Epithelial cell of prostate (primary cell): ENCODE data around the gene SH2D5.

Source experiments
- DNase-seq: peaks from one replicate; pipeline ENCODE4 v3.0.0-alpha.2; 2011; ENCODE audit warnings: low read depth, low spot score
- H3K27ac ChIP-seq: fragments of 450-650 bp; 2 replicates; pipeline ENCODE4 v1.5.1; 2017; ENCODE audit warnings: mild to moderate bottlenecking

Gene SH2D5

DNA sequence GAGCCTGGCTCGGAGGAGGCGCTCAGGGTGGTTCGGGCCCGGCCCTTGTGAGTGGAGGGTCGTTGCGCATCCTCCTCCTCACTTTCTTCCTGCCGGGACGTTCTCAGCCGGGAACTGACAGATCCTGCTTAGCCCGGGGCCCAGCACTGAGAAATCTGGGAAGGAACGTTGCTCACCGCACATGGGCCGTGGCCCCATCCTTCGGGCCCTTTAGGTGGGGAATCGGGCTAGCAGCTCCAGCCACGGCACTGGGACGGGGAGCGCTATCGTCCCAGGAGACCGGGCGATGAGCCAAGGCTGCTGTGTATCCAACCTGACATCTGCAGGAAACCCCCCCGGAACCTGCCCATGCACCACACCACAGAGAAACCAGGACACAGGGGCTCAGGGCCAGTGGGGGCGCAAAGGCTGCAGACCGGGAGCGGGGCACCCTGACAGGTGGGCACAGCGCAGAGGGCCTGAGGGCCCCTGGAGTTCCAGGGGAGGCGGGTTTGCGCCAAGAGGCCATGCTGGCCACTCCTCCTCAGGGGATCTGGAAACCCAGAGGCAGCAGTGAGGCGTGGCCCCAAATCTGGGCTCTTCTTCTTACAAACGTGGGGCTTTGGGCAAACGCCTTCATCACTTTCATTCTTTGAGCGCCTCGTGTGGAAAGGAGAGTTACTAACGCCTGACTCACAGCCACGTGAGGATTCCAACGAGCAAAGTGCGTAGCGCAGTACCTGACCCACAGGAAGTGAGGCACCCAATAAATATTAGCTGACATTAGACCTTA, at the start of gene SH2D5:
Gene SH2D5, minus strand, starts transcription at position 116 of the 772 bp plus-strand sequence. CDS start 4,659 bp downstream, outside the sequence.
- peak within 1 kb of the TSS; percentile 96 for H3K27ac ChIP-seq
- peak; percentile 90 for DNase-seq

DNA sequence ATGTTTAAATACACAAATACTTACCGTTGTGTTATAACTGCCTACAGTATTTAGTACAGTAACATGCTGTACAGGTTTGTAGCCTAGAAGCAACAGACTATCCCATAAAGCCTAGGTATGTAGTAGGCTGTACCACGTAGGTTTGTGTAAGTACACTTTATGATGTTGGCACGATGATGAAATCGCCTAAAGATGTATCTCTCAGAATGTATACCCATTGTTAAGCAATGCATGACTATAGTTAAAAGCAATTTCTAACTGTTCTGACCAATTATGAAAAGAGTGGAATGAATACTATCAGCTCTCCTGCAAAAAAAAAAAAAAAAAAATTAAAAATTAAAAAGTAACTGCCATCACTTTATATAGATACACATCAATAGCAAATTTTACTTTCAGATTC, 43.2 kb upstream of the SH2D5 start:
- no peak overlapping the region for H3K27ac ChIP-seq
- DNase-seq, result no peak

DNA sequence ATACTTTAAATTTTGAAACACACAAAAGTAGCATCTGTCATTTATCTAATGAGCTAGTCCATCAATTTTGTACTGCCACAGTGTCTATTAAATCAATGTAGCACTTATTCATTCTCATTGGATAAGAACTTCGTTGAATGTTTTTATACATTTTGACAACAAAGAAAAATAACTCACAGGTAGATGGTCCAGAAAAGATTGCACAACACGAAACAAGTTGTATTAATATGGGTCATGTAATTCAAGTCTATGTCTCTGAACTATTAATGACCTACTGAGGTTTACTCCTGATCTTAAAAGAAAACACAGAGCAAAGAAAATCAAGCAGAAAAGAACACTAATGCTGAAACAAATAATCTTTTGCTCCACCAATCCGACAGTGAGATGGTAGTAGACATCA, 39.3 kb upstream of the SH2D5 start:
- H3K27ac ChIP-seq, result no peak overlapping the region
- DNase-seq, result no peak

DNA sequence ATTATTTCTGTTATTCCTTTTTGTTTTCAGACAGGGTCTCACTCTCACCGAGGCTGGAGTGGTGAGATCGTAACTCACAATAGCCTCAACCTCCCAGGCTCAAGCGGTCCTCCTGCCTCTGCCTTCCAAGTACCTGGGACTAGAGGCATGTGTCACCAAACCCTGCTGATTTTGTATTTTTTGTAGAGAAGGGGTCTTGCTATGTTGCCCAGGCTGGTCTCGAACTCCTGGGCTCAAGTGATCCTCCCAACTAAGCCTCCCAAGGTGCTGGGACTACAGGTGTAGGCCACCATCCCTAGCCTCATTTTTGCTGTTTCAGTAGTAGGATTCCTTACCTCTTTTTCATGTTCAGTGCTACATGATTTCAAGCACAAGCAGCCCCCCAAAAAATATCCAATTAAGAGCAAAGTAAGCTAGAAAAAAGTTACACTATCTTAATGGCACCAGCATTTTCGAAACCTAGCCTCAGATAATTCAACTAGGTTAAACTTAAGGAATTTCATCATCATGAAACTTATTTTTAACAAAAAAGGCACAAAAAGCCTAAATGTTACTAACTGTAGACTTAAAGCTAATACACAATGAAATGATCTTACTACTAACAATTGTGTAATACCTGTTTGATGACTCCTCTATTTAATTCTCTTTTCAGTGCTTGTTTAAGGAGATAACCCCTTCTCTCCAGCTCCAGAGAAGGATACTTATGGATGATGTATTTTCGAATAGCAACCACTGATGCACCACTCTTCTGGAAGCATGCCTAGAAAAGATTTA, 38.0 kb upstream of the SH2D5 start:
- no peak overlapping the region for H3K27ac ChIP-seq
- DNase-seq, result no peak

DNA sequence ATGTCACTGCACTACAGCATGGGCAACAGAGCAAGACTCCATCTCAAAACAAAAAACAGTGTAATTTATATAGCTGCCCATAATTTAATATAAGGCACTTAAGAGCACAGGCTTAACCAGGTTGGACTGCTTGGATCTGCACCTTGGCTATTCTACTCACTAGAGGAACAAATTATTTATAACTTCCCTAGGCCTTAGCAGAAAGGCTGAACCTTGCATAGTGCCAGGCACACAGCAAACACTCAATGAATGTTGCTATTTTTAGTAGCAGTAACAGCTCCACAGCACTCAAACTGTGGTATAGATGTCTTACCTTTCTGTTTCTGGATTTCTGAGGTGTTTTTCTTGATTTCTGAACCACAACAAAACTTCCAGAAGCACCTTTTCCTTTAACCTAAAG, 34.8 kb upstream of the SH2D5 start:
- DNase-seq, result no peak
- H3K27ac ChIP-seq, result no peak overlapping the region

DNA sequence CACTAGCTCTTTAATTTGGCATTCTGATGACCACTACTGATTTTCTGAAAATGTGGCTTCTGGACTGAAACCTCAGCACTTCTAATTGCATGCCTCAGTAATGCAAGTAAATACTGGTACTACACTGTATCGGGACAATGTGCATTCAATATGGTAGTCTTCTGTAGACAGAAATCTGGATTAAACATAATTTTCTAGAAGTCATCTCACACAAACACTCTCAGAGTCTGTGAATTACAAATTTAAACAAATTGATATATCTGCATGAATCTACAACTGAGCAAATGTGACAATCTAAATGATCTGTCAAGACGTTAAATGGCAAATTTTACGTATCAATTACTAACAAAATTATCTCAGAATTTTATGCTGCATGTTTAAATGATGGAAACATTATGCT, 30.9 kb upstream of the SH2D5 start:
- DNase-seq, result no peak
- H3K27ac ChIP-seq, result no peak overlapping the region

DNA sequence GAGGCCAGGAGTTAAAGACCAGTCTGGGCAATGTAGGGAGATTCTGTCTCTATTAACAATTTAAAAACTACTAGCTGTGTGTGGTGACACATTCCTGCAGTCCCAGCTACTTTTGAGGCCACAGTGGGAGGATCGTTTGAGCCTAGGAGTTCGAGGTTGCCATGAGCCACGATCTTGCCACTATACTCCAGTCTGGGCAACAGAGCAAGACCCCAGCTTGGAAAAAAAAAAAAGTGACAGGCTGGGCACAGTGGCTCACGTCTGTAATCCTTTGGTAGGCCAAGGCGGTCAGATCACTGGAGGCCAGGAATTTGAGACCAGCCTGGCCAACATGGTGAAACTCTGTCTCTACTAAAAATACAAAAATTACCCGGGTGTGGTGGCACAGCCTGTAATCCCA, 27.8 kb upstream of the SH2D5 start:
- no peak overlapping the region for H3K27ac ChIP-seq

DNA sequence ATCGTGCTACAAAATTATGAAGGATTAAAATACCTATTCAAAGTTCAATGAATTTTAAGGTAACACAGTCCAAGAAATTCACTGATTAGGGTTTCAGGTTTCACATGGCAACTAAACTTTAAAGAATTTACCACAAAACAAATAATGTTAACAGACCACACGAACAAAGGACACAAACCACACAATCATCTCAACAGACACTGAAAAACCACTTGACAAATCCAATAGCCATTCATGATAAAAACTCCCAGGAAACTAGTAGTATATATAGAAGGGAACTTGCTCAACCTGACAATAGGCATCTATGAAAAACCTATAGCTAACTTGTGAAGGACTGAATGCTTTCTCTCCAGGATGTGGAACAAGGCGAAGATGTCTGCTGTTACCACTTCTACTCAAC, 21.1 kb upstream of the SH2D5 start:
- no peak for DNase-seq
- no peak overlapping the region for H3K27ac ChIP-seq

More for the DNA sequence above, 27.8 kb upstream of the SH2D5 start:
- DNase-seq, result no peak

DNA sequence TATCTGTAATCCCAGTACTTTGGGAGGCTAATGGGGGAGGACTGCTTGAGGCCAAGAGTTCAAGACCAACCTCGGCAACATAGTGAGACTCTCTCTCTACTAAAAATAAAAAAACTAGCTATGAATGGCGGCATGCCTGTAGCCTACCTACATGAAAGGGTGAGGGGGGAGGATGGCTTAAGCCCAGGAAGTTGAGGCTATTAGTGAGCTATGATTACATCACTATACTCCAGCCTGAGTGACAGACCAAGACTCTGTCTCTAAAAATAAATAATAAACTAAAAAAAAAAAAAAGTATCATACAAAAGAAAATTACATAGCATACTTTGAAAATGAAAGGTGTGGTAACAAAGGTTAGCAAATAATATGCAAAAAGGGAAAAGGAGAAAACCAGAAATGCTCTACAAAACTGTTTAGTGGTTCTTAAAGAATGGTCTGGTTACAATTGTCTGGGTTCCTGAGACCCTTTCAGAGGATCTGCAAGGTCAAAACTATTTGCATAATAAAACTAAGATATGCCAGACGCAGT, 19.0 kb upstream of the SH2D5 start:
- no peak overlapping the region for H3K27ac ChIP-seq
- no peak for DNase-seq

DNA sequence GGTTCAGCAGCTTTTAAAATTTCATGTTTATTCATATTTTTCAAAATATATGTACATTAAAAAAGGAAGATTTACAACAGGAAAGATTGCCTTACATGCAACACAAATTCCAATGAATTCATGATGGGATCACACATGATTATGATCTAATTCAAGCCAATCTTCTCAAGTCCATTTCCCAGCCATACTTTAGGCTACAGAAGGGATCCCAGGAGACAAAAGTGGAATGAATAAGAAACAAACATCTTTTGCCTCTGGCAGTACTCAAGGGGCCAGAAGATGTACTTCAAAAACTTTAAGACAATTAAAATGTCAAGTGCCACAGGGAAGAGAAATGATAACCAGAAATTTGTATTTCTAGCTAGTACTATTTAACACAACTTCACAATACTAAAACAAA, 10.2 kb upstream of the SH2D5 start:
- H3K27ac ChIP-seq, result no peak overlapping the region
- no peak for DNase-seq

DNA sequence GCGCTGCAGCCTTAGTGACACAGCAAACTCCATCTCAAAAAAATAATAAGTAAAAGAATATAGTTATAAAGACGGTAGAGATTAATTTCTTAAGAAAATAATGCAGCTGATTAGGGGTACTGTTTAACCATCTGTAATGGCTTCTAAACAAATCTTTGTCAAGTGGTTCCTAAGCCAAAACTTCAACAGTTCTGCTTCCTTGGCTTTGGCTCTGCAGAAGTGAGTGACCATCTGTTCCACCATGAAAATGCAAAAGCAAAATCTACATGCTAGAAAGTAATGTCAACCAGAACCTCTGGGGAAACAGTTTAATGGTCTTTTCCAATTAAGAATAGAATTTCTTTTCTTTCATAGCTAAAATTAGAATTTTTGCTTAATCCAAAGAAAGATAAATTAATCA, 8.3 kb upstream of the SH2D5 start:
- DNase-seq, result no peak
- peak overlapping the region; percentile 72 for H3K27ac ChIP-seq

DNA sequence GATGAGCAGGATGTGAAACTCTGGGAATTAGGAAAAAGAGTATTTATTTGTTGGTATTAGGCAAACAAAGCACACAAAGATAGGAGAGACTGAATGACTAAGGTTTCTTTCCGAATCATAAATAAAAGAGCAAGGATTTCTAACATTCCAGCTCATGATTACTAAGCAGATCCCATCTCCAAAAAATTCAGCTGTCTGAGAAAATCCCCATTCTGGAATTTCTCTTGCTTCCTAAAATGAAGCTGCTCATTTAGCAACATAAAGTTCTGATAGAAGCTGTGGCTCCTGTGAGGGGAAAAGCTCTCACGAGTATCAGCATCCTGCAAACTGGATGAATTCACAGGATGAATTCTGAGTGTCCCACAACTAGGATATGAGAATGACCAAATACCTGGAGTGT, 6.7 kb upstream of the SH2D5 start:
- H3K27ac ChIP-seq, result peak overlapping the region; percentile 72
- no peak for DNase-seq

DNA sequence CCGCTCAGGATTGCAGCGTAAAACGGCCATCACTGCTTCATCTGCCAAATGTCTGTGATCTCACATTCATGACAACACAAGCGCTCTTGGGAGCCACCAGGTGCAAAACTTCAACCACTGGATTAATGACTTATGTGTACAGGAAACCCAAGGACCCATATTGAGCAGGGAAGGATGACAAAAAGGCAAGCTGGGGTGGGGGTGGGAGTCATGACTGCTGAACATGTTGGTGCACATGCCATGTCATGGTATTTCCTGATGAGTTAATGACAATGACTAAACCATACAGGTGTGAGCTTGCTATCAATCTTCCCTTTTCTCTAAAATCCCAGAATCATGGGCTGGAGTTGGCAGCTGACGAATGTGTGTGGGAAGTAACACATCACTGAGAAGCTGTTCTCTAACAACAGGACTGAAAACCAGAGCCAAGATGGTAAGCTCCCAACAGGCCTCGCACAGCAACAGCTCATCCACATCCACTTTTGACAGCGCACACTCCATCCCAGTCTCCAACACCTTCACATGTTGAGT, 3.1 kb upstream of the SH2D5 start:
- DNase-seq, result peak; percentile 97
- peak overlapping the region; percentile 96 for H3K27ac ChIP-seq

DNA sequence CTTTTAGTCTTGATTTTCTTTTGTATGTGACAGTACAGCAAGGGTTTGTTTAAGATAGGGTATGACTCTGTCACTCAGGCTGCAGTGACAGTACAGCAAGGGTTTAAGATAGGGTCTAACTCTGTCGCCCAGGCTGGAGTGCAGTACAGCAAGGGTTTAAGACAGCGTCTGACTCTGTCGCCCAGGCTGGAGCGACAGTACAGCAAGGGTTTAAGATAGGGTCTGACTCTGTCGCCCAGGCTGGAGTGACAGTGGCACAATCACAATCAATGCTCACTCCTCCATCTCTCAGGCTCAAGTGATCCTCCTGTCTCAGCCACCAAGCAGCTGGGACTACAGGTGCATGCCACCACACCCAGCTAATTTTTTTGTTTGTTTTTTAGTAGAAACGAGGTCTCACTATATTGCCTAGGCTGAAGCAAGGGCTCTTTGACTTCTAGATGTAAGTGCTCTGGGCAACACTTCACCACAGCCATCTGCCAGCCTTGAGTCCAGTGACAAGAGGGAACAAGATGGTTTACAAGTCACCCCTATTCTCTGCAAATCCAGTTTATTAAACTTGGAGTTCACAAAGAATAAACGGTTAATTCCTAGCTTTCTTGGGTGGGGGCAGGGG, 965 bp upstream of the SH2D5 start:
- H3K27ac ChIP-seq, result peak overlapping the region; percentile 96
- DNase-seq, result no peak

DNA sequence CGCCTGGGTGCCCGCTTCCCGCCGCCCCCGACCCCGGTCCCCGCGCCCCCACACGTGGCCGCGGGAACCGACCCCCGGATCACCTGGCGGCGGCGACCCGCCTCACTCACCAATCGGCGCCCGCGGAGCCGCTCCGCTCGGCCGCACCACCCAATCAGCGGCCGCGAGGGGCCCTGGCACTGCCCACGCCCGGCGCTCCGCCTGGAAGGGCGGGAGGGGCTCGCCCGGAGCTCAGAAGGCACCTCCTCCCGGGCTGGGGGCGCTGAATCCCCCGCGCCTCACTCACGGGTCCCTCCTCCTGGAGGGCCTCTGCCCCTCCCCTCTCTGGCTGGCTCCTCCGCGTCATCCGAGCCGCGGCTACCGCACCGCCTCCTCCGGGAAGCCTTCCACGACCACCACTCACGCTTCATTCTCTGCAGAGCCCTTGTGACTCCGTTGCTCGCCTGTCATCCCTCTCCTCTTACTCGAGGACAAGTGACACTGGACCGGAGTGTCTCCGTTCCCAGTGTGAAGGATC, 374 bp downstream of the SH2D5 start:
- peak overlapping the region; percentile 96 for H3K27ac ChIP-seq
- no peak for DNase-seq

DNA sequence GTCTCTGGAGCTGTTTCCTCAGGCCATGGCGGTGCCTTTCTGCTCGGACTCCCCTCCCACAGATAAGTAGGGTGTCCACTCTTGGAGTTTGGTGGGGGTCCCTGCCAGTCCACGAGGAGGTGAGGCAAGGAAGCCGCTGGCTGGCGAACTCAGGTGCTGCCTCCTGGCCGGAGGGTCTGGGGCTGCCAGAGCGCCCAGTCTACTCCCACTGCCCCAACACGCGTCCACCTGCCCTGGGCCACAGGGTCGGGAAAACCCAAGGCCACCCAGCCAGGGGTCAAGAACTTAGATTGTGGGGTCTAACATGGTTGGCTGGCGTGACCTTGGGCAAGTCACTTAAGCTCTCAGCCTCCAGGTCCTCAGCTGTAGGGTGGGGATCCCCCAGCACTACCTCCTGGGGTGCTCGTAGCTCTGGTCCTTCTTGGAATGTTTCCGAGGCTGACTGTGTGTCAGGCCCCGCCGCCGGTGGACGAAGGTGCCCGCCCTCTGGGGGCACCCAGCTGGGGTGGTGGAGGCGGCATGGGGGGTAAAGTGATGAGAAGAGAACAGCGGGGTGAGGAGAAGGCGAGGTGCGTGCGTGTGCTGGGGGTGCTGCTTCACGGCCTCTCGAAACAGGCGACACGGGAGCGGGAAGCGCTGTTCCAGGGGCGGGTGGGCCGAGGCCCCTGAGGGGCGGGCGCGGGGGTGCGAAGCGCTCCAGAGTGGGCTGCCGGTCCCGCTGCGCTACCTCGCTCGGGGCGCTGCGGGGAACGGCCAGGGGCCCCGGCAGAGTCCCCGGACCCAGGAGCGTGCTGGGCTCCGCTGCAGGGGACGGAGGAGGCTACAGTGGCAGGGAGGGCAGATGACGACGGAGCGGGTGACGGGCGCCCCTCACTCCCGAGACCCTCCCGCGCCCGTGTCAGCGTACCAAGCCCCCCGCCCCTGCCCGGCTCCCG, 1.2 kb downstream of the SH2D5 start:
- DNase-seq, result no peak
- H3K27ac ChIP-seq, result peak overlapping the region; percentile 96

DNA sequence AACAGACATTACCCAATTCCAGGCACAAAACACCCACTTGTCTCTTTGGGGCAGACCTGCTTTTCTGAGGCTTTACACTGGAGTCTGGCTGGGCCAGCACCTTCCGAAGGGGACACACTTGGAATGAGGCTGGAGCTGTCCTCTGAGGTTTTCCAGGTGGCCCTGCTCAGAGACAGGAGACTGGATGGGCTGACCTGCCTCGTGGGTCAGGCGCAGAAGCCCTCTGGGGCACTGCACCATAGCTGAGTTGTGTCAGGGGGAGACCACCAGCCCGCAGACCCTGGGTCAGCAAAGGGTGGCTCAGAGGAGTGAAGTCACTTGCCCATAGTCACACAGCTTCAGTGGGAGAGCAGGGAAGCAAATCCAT, 1.8 kb downstream of the SH2D5 start:
- H3K27ac ChIP-seq, result no peak overlapping the region
- no peak for DNase-seq

DNA sequence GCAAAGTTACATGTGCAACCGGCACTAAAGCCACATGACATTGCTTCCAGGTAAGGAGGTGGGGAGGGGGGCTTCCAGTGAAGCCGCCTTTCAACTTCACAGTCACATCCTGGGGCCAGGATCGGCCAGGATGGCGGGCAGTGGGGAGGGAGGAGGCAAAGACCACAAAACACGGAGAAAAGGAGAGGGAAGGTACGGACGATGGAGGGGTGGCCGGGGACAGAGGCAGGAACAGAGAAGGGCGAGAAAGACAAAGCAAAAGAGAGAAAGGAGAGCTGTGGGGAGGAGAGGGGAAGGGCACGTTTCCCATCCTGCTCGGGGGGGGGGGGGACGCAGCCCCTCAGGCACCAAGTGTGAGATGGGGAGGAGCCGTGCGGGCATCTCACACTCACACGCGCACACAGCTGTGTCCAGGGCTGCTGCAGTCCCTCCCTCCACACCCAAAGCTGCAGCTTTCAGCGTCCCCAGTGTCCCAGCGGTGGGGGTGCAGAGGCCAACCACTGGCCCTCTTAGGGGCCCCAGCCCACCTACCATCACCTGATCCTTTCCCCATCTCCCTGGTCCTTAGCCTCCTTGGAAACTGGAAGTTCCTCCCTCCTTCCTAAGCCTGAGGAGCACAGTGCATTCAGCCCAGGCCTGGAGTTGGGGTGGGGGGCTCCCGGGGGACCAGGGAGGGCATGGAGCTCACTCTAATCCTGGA, 2.4 kb downstream of the SH2D5 start:
- no peak overlapping the region for H3K27ac ChIP-seq
- DNase-seq, result no peak
